Hepatocyte (in vitro differentiated cells): Measurements from ENCODE around the gene OGFR. TPM values are rescaled to one million over a fixed set of nuclear protein-coding genes. Genes with fewer than 3 reads are reported as not detected.
"Not testable (repeated sequence)": the region's sequence is repeated elsewhere in the genome, so short reads cannot be mapped to it uniquely, and the experiment has no call there.

ENCODE experiments used
- DNase-seq: peaks from one replicate; pipeline ENCODE4 v3.0.0-alpha.2; 2016; ENCODE audit warnings: low spot score
- H2AFZ ChIP-seq: fragments of 200-600 bp; sonication (generic); 2 replicates; pipeline ENCODE4 v1.6.0; 2016; ENCODE audit warnings: antibody characterized with exemption, mild to moderate bottlenecking
- H3K27ac ChIP-seq: fragments of 200-600 bp; sonication (generic); 2 replicates; pipeline ENCODE4 v1.5.1; 2016; ENCODE audit warnings: mild to moderate bottlenecking
- H3K27me3 ChIP-seq: fragments of 200-600 bp; sonication (generic); 2 replicates; pipeline ENCODE4 v1.6.1; 2016
- H3K36me3 ChIP-seq: fragments of 200-600 bp; sonication (generic); replicated peaks from 2 replicates; pipeline ENCODE4 v1.5.1; 2016; ENCODE audit warnings: low read depth; ENCODE audit not compliant: insufficient read depth
- H3K4me1 ChIP-seq: fragments of 200-600 bp; sonication (generic); 2 replicates; pipeline ENCODE4 v1.5.1; 2016; ENCODE audit warnings: mild to moderate bottlenecking, moderate library complexity; ENCODE audit not compliant: insufficient read depth
- H3K4me2 ChIP-seq: fragments of 200-600 bp; sonication (generic); 2 replicates; pipeline ENCODE4 v1.6.0; 2016
- H3K4me3 ChIP-seq: fragments of 200-600 bp; sonication (generic); 2 replicates; pipeline ENCODE4 v1.5.1; 2016; ENCODE audit warnings: mild to moderate bottlenecking
- H3K79me2 ChIP-seq: fragments of 200-600 bp; sonication (generic); 2 replicates; pipeline ENCODE4 v1.6.0; 2017; ENCODE audit warnings: mild to moderate bottlenecking
- H3K9me2 ChIP-seq: fragments of 200-600 bp; sonication (generic); replicated peaks from 2 replicates; pipeline ENCODE4 v1.6.0; 2017; ENCODE audit warnings: mild to moderate bottlenecking; ENCODE audit not compliant: insufficient read depth
- H3K9me3 ChIP-seq: fragments of 200-600 bp; sonication (generic); 2 replicates; pipeline ENCODE4 v1.5.1; 2016; ENCODE audit warnings: low read depth, mild to moderate bottlenecking
- H4K20me1 ChIP-seq: fragments of 200-600 bp; sonication (generic); 2 replicates; pipeline ENCODE4 v1.6.0; 2016; ENCODE audit warnings: mild to moderate bottlenecking; ENCODE audit not compliant: insufficient read depth, poor library complexity, severe bottlenecking
- EZH2 ChIP-seq: fragments of 200-600 bp; sonication (generic); IDR thresholded peaks from 2 replicates; pipeline ENCODE4 v1.6.1; 2016; ENCODE audit warnings: antibody characterized with exemption, mild to moderate bottlenecking, borderline replicate concordance
- EZH2phosphoT487 ChIP-seq: fragments of 200-600 bp; sonication (generic); IDR thresholded peaks from one replicate; pipeline ENCODE4 v1.6.1; 2018; ENCODE audit warnings: antibody characterized with exemption, mild to moderate bottlenecking, low read depth, moderate library complexity; ENCODE audit not compliant: unreplicated experiment, severe bottlenecking
- WGBS: methylation state at CpG from one replicate; pipeline ENCODE4 v1.1.6; 2016; ENCODE audit warnings: low lambda C conversion rate; ENCODE audit errors: missing lambda C conversion rate; 5-methylcytosine and 5-hydroxymethylcytosine counted together
- polyA plus RNA-seq: library from polyadenylated mRNA; unstranded; fragments of >200 nt; fragmentation: Nextera tagmentation; extraction: Ambion mirVana; gene quantifications from 2 replicates; pipeline ENCODE4 v1.2.1, GENCODE V29; 2016
- total RNA-seq: library from RNA; depleted of rRNA; stranded (reverse); fragments of >200 nt; gene quantifications from 2 replicates; pipeline ENCODE4 v1.2.3, GENCODE V29; 2014
- TF ChIP-seq, protein P1 (sequence below): fragments of 200-600 bp; sonication (generic); IDR thresholded peaks from 2 replicates; pipeline ENCODE4 v1.5.1; 2016; ENCODE audit warnings: antibody characterized with exemption, mild to moderate bottlenecking; ENCODE audit not compliant: poor library complexity

The OGFR gene
- total and polyA plus RNA-seq, 2 experiments from 2014 or later: 47.6 to 80.8 TPM

DNA sequence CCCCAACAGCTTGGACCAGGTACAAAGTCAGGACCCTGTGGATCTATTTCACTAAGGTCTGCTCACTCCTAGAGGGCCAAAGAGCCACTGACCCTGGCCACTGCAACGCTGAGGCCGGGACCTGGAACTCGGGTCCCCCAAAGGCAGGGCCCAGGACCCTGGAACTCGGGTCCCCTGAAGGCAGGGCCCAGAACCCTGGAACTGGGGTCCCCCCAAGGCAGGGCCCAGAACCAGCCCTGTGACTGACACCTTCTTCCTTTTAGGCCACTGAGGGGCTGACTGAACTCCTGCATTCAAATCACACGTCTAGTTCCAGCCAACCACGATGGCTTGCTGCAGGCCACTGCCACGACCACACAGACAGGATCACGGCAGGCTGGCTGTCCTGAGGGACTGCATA lies 47.6 kb downstream of the OGFR start:
- no peak for DNase-seq
- Histone ChIP-seq H3K9me2 (no peaks in the 10 kb centered on the region), H3K4me1 (no peaks in the 10 kb centered on the region), H3K4me3 (no peak overlapping the region), H3K9me3 (no peaks in the 10 kb centered on the region), H2AFZ (no peak overlapping the region), H3K27me3 (no peaks in the 10 kb centered on the region), H3K36me3 (no peaks in the 10 kb centered on the region), H4K20me1 (no peaks in the 10 kb centered on the region), H3K27ac (no peak overlapping the region), H3K4me2 (no peak overlapping the region), H3K79me2 (peaks cover 2% of the 10 kb centered on the region)
- WGBS: 95% methylated on average over 8 of the region's 8 CpGs
- TF ChIP-seq EZH2 (no peak), EZH2phosphoT487 (no peak)
- TF ChIP-seq, protein P1, sequence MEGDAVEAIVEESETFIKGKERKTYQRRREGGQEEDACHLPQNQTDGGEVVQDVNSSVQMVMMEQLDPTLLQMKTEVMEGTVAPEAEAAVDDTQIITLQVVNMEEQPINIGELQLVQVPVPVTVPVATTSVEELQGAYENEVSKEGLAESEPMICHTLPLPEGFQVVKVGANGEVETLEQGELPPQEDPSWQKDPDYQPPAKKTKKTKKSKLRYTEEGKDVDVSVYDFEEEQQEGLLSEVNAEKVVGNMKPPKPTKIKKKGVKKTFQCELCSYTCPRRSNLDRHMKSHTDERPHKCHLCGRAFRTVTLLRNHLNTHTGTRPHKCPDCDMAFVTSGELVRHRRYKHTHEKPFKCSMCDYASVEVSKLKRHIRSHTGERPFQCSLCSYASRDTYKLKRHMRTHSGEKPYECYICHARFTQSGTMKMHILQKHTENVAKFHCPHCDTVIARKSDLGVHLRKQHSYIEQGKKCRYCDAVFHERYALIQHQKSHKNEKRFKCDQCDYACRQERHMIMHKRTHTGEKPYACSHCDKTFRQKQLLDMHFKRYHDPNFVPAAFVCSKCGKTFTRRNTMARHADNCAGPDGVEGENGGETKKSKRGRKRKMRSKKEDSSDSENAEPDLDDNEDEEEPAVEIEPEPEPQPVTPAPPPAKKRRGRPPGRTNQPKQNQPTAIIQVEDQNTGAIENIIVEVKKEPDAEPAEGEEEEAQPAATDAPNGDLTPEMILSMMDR: no peak

DNA sequence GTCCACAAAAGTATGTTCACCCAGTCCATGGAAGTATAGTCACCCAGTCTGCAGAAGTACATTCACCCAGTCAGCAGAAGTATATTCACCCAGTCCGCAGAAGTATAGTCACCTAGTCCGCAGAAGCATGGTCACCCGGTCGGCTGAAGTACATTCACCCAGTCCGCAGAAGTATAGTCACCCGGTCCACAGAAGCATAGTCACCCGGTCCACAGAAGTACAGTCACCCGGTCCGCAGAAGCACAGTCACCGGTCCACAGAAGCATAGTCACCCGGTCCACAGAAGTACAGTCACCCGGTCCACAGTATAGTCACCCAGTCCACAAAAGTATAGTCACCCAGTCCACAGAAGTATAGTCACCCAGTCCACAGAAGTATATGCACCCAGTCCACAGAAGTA lies 48.2 kb downstream of the OGFR start:
- H3K9me3 ChIP-seq: no peaks in the 10 kb centered on the region
- H3K4me3 ChIP-seq: no peak overlapping the region
- no peaks in the 10 kb centered on the region for H3K4me1 ChIP-seq
- no peaks in the 10 kb centered on the region for H4K20me1 ChIP-seq
- no peak overlapping the region for H2AFZ ChIP-seq
- H3K36me3 ChIP-seq: no peaks in the 10 kb centered on the region
- DNase-seq: no peak
- no peaks in the 10 kb centered on the region for H3K9me2 ChIP-seq
- TF ChIP-seq EZH2: no peak
- no peak for TF ChIP-seq EZH2phosphoT487
- TF ChIP-seq, protein P1: no peak
- no peaks in the 10 kb centered on the region for H3K27me3 ChIP-seq
- H3K27ac ChIP-seq: no peak overlapping the region
- peaks cover 3% of the 10 kb centered on the region for H3K79me2 ChIP-seq
- WGBS: over 99% methylated on average over 12 of the region's 12 CpGs
- no peak overlapping the region for H3K4me2 ChIP-seq

DNA sequence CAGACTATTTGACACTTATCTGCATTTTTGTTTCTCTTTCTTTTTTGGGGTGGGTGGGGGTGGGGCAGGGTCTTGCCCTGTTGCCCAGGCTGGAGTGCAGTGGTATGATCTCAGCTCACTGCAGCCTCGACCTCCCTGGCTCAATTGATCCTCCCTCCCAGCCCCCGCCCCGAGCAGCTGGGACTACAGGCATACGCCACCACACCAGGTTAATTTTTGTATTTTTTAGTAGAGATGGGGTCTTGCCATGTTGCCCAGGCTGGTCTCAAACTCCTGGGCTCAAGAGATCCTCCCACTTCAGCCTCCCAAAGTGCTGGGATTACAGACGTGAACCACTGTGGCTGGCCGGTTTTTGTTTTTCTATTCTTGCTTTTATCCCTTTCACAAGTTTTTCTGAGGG lies 48.7 kb downstream of the OGFR start:
- not testable (repeated sequence) for H3K9me3 ChIP-seq, H4K20me1 ChIP-seq, H3K79me2 ChIP-seq, DNase-seq, H3K27me3 ChIP-seq, H3K9me2 ChIP-seq, H3K4me2 ChIP-seq, H3K36me3 ChIP-seq, H3K27ac ChIP-seq, H3K4me1 ChIP-seq, H2AFZ ChIP-seq, H3K4me3 ChIP-seq
- 100% methylated on average over 3 of the region's 6 CpGs for whole genome bisulfite sequencing

DNA sequence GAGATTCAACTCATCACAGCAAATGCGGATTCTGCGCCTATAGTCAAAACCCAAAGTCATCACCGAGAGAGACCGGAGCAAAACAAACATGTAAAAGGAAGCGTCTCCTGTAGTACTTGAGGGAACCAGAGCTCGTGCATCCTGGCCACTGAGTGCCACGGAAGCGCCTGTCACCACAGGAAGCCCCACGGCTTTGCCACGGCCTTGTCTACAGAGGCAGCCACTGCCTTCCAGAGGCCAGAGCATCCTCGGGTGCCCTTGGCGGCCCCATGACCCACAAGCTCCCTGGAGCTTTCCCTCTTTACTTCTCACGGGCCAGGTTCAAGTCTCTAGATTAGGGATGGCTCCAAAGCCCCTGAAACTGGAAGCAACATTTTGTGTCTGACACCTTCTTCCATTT lies 49.5 kb downstream of the OGFR start:
- peaks cover 2% of the 10 kb centered on the region for H4K20me1 ChIP-seq
- DNase-seq: no peak
- no peak overlapping the region for H2AFZ ChIP-seq
- H3K27me3 ChIP-seq: no peaks in the 10 kb centered on the region
- H3K4me1 ChIP-seq: peaks cover 2% of the 10 kb centered on the region
- no peak overlapping the region for H3K27ac ChIP-seq
- no peak for TF ChIP-seq EZH2
- TF ChIP-seq EZH2phosphoT487: no peak
- TF ChIP-seq, protein P1: no peak
- H3K4me3 ChIP-seq: no peak overlapping the region
- peaks cover 12% of the 10 kb centered on the region for H3K79me2 ChIP-seq
- H3K36me3 ChIP-seq: no peaks in the 10 kb centered on the region
- no peak overlapping the region for H3K4me2 ChIP-seq
- H3K9me2 ChIP-seq: no peaks in the 10 kb centered on the region
- no peaks in the 10 kb centered on the region for H3K9me3 ChIP-seq
- WGBS: 96% methylated on average over 13 of the region's 13 CpGs
